CD4-positive, alpha-beta T cell (primary cell): Measurements from ENCODE around the gene METTL21C. TPM values are rescaled to one million over a fixed set of nuclear protein-coding genes. Genes with fewer than 3 reads are reported as not detected.
A peak's percentile ranks its signal among the peaks of the same experiment; 100 is the strongest.

Source experiments
- ATAC-seq: fragments of 200-7000 bp; cut with Tn5 transposase; one replicate; pipeline ENCODE4 v1.10.0; 2022; ENCODE audit warnings: mild to moderate bottlenecking; ENCODE audit not compliant: poor library complexity
- CTCF ChIA-PET: fragments of 350-600 bp; sonication (Branson Sonifier 250); formaldehyde crosslinking; loops from one replicate; lab custom pipeline; 2021; ENCODE audit warnings: antibody characterized with exemption, inconsistent platforms; lab: Charles Lee
- POLR2A ChIA-PET: fragments of 350-600 bp; sonication (Branson Sonifier 250); formaldehyde crosslinking; loops from one replicate; lab custom pipeline; 2021; ENCODE audit warnings: antibody characterized with exemption, inconsistent platforms; lab: Charles Lee
- DNase-seq, 14 experiments: peaks; one replicate each; pipeline ENCODE4 v3.0.0-alpha.2; 2013 to 2020; ENCODE audit warnings: mixed read lengths in 2 of 14
- H3K27ac ChIP-seq, 2 donors: one replicate each; pipeline versions ENCODE4 v1.5.1 to v1.7.0; 2013; ENCODE audit warnings: low read length in 2 of 2, low read depth in 1 of 2, mild to moderate bottlenecking in 1 of 2
- H3K27me3 ChIP-seq, 2 experiments: 1 replicate in 1 of 2; 2 replicates in 1 of 2; pipeline versions ENCODE4 v1.6.1 to v1.7.0; 2013; ENCODE audit warnings: low read length in 2 of 2, control low read depth in 1 of 2, mild to moderate bottlenecking in 1 of 2, moderate library complexity in 1 of 2; ENCODE audit not compliant: insufficient read depth in 2 of 2, control insufficient read depth in 1 of 2
- H3K36me3 ChIP-seq: one replicate; pipeline ENCODE4 v1.6.1; 2013; ENCODE audit warnings: low read length, control low read depth; ENCODE audit not compliant: insufficient read depth
- H3K4me1 ChIP-seq: one replicate; pipeline ENCODE4 v1.6.1; 2013; ENCODE audit warnings: low read length, control low read depth; ENCODE audit not compliant: insufficient read depth
- H3K4me3 ChIP-seq: one replicate; pipeline ENCODE4 v1.5.1; 2013; ENCODE audit warnings: mild to moderate bottlenecking, low read length, moderate library complexity
- H3K9me3 ChIP-seq, 2 experiments: 1 replicate in 1 of 2; 2 replicates in 1 of 2; pipeline versions ENCODE4 v1.6.1 to v1.7.0; 2013; ENCODE audit warnings: low read length in 2 of 2, mild to moderate bottlenecking in 2 of 2, control low read depth in 1 of 2, moderate library complexity in 1 of 2; ENCODE audit not compliant: control insufficient read depth in 1 of 2, insufficient read depth in 1 of 2
- H3K27ac Mint-ChIP-seq: one replicate; pipeline ENCODE4 v1.8.0; 2020; ENCODE audit warnings: mixed read lengths
- H3K27me3 Mint-ChIP-seq: one replicate; pipeline ENCODE4 v1.8.0; 2021; ENCODE audit warnings: mixed read lengths
- H3K36me3 Mint-ChIP-seq: one replicate; pipeline ENCODE4 v1.8.0; 2021; ENCODE audit warnings: low read depth, mixed read lengths
- H3K4me1 Mint-ChIP-seq: one replicate; pipeline ENCODE4 v1.8.0; 2021; ENCODE audit warnings: low read depth, mixed read lengths
- H3K4me3 Mint-ChIP-seq: one replicate; pipeline ENCODE4 v1.8.0; 2020; ENCODE audit warnings: mild to moderate bottlenecking, mixed read lengths
- H3K9me3 Mint-ChIP-seq: one replicate; pipeline ENCODE4 v1.8.0; 2020; ENCODE audit warnings: mixed read lengths
- intact Hi-C, 2 experiments: fragments of 100-400 bp; cut with DNase I in 1 of 2; cut with micrococcal nuclease in 1 of 2; formaldehyde crosslinking; loops; one replicate each; pipeline versions ENCODE4 v1.15.1 to v1.9.0; 2023 to 2025; cut with DNase I, micrococcal nuclease
- total RNA-seq, 174 experiments: library from RNA in 2 of 174; stranded (reverse) in 2 of 174; gene quantifications; one replicate each; pipeline ENCODE4 v1.2.3 and lab custom pipeline; 2021 to 2026
- TF ChIP-seq, protein P1 (sequence below): fragments of 200-600 bp; IDR thresholded peaks from one replicate; pipeline ENCODE4 v1.8.0; 2022; ENCODE audit warnings: antibody characterized with exemption, mild to moderate bottlenecking

Gene METTL21C
- total RNA-seq, 2 experiments from 2014 or later: not detected

GRCh38 chr13:102679449-102680132, 15.3 kb downstream of the METTL21C start:
- intact Hi-C loops: loop anchor here (5.0 to 10.0 kb wide), 3 partner anchors 93 to 168 kb away; partner anchors contain the start of genes TEX30 (in 2 of the 2) and ERCC5 (in 1 of the 2)
- Mint-ChIP-seq H3K36me3 (peaks cover 53% of the 10 kb centered on the region), H3K4me3 (no peak overlapping the region), H3K9me3 (no peaks in the 10 kb centered on the region), H3K4me1 (peaks cover 16% of the 10 kb centered on the region), H3K27ac (peak overlapping the region; percentile 47), H3K27me3 (no peaks in the 10 kb centered on the region)
- POLR2A ChIA-PET: interaction anchor here (3.0 kb wide), 1 partner anchor 84 kb away, joined by 14 read pairs; the partner anchor contains the start of gene TPP2
- no peaks in the 10 kb centered on the region for H3K4me1 ChIP-seq
- ATAC-seq: peak; percentile 24
- no peak overlapping the region for H3K4me3 ChIP-seq
- H3K27me3 ChIP-seq: no peaks in the 10 kb centered on the region
- no peaks in the 10 kb centered on the region for H3K9me3 ChIP-seq
- peaks cover 52% of the 10 kb centered on the region for H3K36me3 ChIP-seq
- TF ChIP-seq, protein P1, sequence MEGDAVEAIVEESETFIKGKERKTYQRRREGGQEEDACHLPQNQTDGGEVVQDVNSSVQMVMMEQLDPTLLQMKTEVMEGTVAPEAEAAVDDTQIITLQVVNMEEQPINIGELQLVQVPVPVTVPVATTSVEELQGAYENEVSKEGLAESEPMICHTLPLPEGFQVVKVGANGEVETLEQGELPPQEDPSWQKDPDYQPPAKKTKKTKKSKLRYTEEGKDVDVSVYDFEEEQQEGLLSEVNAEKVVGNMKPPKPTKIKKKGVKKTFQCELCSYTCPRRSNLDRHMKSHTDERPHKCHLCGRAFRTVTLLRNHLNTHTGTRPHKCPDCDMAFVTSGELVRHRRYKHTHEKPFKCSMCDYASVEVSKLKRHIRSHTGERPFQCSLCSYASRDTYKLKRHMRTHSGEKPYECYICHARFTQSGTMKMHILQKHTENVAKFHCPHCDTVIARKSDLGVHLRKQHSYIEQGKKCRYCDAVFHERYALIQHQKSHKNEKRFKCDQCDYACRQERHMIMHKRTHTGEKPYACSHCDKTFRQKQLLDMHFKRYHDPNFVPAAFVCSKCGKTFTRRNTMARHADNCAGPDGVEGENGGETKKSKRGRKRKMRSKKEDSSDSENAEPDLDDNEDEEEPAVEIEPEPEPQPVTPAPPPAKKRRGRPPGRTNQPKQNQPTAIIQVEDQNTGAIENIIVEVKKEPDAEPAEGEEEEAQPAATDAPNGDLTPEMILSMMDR: no peak
- DNase-seq: no peak
- CTCF ChIA-PET: interaction anchor here (1.1 kb wide), 1 partner anchor 120 kb away, joined by 3 read pairs; no protein-coding TSS in a partner anchor
- no peak overlapping the region for H3K27ac ChIP-seq

- CTCF ChIA-PET: interaction anchor here (0.6 to 1.1 kb wide), 5 partner anchors 11 to 187 kb away, joined by 3 to 4 read pairs (median 3); no protein-coding TSS in a partner anchor
- H3K4me3 Mint-ChIP-seq: no peak overlapping the region
- intact Hi-C loops: no loop called here
- no peaks in the 10 kb centered on the region for H3K4me1 ChIP-seq
- H3K27ac Mint-ChIP-seq: no peak overlapping the region
- TF ChIP-seq, protein P1: no peak
- POLR2A ChIA-PET: interaction anchor here (0.7 kb wide), 1 partner anchor 26 kb away, joined by 4 read pairs; no protein-coding TSS in a partner anchor
- no peaks in the 10 kb centered on the region for H3K9me3 Mint-ChIP-seq
- H3K36me3 ChIP-seq: peaks cover 59% of the 10 kb centered on the region
- H3K27me3 ChIP-seq: no peaks in the 10 kb centered on the region
- H3K4me3 ChIP-seq: no peak overlapping the region
- ATAC-seq (no peak), DNase-seq (no peak)
- H3K27ac ChIP-seq: no peak overlapping the region
- no peaks in the 10 kb centered on the region for H3K27me3 Mint-ChIP-seq
- H3K4me1 Mint-ChIP-seq: peaks cover 16% of the 10 kb centered on the region
- no peaks in the 10 kb centered on the region for H3K9me3 ChIP-seq
- peaks cover 64% of the 10 kb centered on the region for H3K36me3 Mint-ChIP-seq
Observed at GRCh38 chr13:102678339-102679107, 16.3 kb downstream of the METTL21C start.

- peaks cover 74% of the 10 kb centered on the region for H3K36me3 ChIP-seq
Observed at GRCh38 chr13:102677122-102677521, 17.7 kb downstream of the METTL21C start.

More at GRCh38 chr13:102677122-102677521, 17.7 kb downstream of the METTL21C start:
- intact Hi-C loops: no loop called here
- Mint-ChIP-seq H3K27ac (peak overlapping the region; percentile 16), H3K4me1 (peaks cover 16% of the 10 kb centered on the region), H3K27me3 (no peaks in the 10 kb centered on the region), H3K4me3 (no peak overlapping the region), H3K36me3 (peaks cover 78% of the 10 kb centered on the region), H3K9me3 (no peaks in the 10 kb centered on the region)
- H3K27me3 ChIP-seq: no peaks in the 10 kb centered on the region
- no peak overlapping the region for H3K4me3 ChIP-seq
- ATAC-seq: no peak
- H3K4me1 ChIP-seq: no peaks in the 10 kb centered on the region
- TF ChIP-seq, protein P1: no peak
- ChIA-PET POLR2A (interaction anchor here (1.6 kb wide), 1 partner anchor 168 kb away, joined by 4 read pairs; the partner anchor contains the start of gene ERCC5), CTCF (interaction anchor here (1.2 kb wide), 1 partner anchor 93 kb away, joined by 3 read pairs; no protein-coding TSS in a partner anchor)
- H3K27ac ChIP-seq: no peak overlapping the region
- DNase-seq: no peak
- no peaks in the 10 kb centered on the region for H3K9me3 ChIP-seq
